IPS-20b (cell line): Measurements from ENCODE around the gene ACAT2.
A peak's percentile ranks its signal among the peaks of the same experiment; 100 is the strongest.
"Not testable (repeated sequence)": the region's sequence is repeated elsewhere in the genome, so short reads cannot be mapped to it uniquely, and the experiment has no call there.

Experiments
- H3K27ac ChIP-seq: one replicate; pipeline ENCODE4 v1.5.1; 2013; ENCODE audit warnings: low read length
- H3K27me3 ChIP-seq: 2 replicates; pipeline ENCODE4 v1.6.1; 2013; ENCODE audit warnings: mild to moderate bottlenecking, low read length, inconsistent platforms; ENCODE audit not compliant: insufficient read depth
- H3K36me3 ChIP-seq: 2 replicates; pipeline ENCODE4 v1.6.1; 2013; ENCODE audit warnings: low read depth, mild to moderate bottlenecking, inconsistent platforms, low read length, moderate library complexity; ENCODE audit not compliant: insufficient read depth
- H3K4me1 ChIP-seq: 2 replicates; pipeline ENCODE4 v1.6.1; 2013; ENCODE audit warnings: mild to moderate bottlenecking, control low read depth, inconsistent platforms, low read length, moderate library complexity; ENCODE audit not compliant: insufficient read depth
- H3K4me3 ChIP-seq: 2 replicates; pipeline ENCODE4 v1.5.1; 2013; ENCODE audit warnings: mild to moderate bottlenecking, low read length, inconsistent platforms
- H3K9ac ChIP-seq: 2 replicates; pipeline ENCODE4 v1.6.1; 2013; ENCODE audit warnings: low read depth, mild to moderate bottlenecking, inconsistent platforms, low read length, moderate library complexity
- H3K9me3 ChIP-seq: 2 replicates; pipeline ENCODE4 v1.6.1; 2013; ENCODE audit warnings: mild to moderate bottlenecking, low read depth, low read length, inconsistent platforms; ENCODE audit not compliant: insufficient read depth

The ACAT2 gene

DNA sequence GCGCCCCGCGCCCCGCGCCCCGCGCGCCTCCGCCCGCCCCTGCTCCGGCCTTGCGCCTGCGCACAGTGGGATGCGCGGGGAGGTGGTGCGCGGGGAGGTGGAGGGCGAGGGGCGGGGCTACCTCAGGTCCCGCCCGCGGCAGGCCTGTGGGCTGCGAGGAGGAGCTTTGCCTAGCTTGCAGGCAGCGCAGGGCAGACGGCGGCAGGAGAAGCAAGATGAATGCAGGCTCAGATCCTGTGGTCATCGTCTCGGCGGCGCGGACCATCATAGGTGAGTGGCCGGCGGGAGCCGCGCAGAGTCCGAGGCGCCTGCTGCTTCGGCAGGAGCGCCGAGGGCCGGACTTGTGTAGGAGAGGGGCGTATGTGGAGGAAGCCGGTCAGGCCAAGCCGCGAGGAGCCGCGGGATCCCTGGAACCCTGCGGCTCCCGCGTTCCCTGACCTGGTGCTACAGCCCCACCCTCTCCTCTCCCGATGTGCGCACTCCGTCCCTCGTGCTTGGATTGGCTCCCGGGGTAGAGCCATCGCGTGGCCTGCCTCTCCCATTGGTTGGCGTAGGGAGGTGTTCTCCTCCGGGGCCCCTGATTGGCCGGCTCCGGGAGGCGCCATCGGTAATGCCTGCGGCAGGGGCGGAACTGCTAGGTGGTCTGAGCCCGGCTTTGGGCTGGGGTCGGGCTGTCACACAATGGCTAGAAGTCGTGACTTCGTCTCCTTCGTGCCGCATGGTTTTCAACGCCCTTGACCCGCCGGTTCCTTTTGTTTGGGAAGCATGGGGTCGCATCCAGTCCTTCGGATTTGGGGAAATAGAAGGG lies at the start of gene ACAT2:
Gene ACAT2, plus strand, starts transcription at position 173 of the 808 bp plus-strand sequence. Its CDS starts 43 bp downstream, at position 216.
- Histone ChIP-seq H3K9ac (peak within 1 kb of the TSS; percentile 90), H3K4me3 (peak within 1 kb of the TSS; percentile 93), H3K27me3 (no peaks in the 10 kb centered on the region), H3K27ac (peak within 1 kb of the TSS; percentile 64), H3K9me3 (no peaks in the 10 kb centered on the region), H3K36me3 (peaks cover 67% of the 10 kb centered on the region), H3K4me1 (peaks cover 24% of the 10 kb centered on the region)

DNA sequence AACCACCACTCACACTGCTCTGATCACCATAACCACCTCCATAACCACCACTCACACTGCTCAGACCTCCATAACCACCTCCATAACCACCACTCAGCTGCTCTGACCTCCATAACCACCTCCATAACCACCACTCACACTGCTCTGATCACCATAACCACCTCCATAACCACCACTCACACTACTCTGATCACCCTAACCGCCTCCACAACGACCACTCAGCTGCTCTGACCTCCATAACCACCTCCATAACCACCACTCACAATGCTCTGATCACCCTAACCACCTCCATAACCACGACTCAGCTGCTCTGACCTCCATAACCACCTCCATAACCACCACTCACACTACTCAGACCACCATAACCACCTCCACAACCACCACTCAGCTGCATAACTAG lies 49.5 kb upstream of the ACAT2 start:
- H3K4me3 ChIP-seq, H3K9me3 ChIP-seq, H3K9ac ChIP-seq, H3K27me3 ChIP-seq, H3K27ac ChIP-seq, H3K4me1 ChIP-seq, H3K36me3 ChIP-seq: not testable (repeated sequence)

- no peaks in the 10 kb centered on the region for H3K27me3 ChIP-seq
Measured at GRCh38 chr6:159713984-159714383, 47.9 kb upstream of the ACAT2 start.

GRCh38 chr6:159714404-159714803 lies 47.4 kb upstream of the ACAT2 start:
- no peaks in the 10 kb centered on the region for H3K9me3 ChIP-seq
- no peaks in the 10 kb centered on the region for H3K36me3 ChIP-seq
- H3K4me3 ChIP-seq = no peak overlapping the region
- no peaks in the 10 kb centered on the region for H3K27me3 ChIP-seq
- H3K27ac ChIP-seq = no peak overlapping the region
- no peaks in the 10 kb centered on the region for H3K4me1 ChIP-seq
- H3K9ac ChIP-seq = no peak overlapping the region

More at GRCh38 chr6:159713984-159714383, 47.9 kb upstream of the ACAT2 start:
- Histone ChIP-seq H3K9ac (no peak overlapping the region), H3K4me1 (no peaks in the 10 kb centered on the region), H3K9me3 (no peaks in the 10 kb centered on the region), H3K4me3 (no peak overlapping the region), H3K36me3 (no peaks in the 10 kb centered on the region), H3K27ac (no peak overlapping the region)

GRCh38 chr6:159715166-159715565 lies 46.7 kb upstream of the ACAT2 start:
- H3K4me3 ChIP-seq = no peak overlapping the region
- no peaks in the 10 kb centered on the region for H3K4me1 ChIP-seq
- no peaks in the 10 kb centered on the region for H3K9me3 ChIP-seq
- no peak overlapping the region for H3K27ac ChIP-seq
- no peaks in the 10 kb centered on the region for H3K27me3 ChIP-seq
- no peak overlapping the region for H3K9ac ChIP-seq
- H3K36me3 ChIP-seq = no peaks in the 10 kb centered on the region

GRCh38 chr6:159715605-159716004 lies 46.2 kb upstream of the ACAT2 start:
- no peaks in the 10 kb centered on the region for H3K4me1 ChIP-seq
- H3K4me3 ChIP-seq = no peak overlapping the region
- H3K27me3 ChIP-seq = no peaks in the 10 kb centered on the region
- no peaks in the 10 kb centered on the region for H3K36me3 ChIP-seq
- H3K9me3 ChIP-seq = no peaks in the 10 kb centered on the region
- no peak overlapping the region for H3K27ac ChIP-seq
- no peak overlapping the region for H3K9ac ChIP-seq

DNA sequence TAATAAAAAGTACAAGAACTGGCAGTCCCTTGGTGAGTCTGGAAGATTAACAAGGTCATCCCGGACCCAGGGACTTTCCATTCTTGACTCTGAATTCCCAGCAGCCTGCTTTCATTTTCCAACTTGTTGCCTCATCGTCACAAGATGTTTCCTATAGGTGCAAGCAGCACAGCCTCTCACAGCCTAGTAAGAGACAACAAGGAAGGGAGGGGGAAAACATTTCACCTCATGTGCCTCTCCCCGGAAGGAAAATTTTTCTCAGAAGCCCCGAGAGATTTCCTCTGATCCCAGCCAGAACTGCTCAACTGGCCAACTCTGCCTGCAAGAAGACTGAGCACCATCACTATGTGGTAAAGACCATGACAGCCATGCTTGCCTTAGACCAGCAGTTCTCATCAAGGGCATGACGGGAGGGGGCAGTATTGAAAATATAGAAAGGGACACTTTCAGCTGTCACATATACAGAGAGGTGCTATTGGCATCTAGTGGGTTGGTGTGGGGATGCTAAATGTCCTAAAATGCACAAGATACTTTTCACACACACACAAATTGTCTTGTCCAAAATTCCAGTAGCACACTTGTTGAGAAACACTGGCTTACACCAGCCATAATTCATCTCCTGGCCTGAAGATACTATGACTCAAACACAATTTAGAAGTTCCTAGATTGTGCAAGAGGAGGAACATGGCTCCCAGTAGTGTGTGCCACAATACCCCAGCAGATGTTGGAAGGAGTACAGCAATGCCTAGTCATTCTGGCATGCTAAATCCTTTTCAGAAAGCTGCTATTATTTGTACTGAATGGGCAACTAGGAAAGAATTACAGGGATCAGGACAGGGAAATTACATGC lies 45.4 kb upstream of the ACAT2 start:
- no peaks in the 10 kb centered on the region for H3K27me3 ChIP-seq
- no peak overlapping the region for H3K4me3 ChIP-seq
- no peak overlapping the region for H3K27ac ChIP-seq

GRCh38 chr6:159718634-159719033 lies 43.2 kb upstream of the ACAT2 start:
- Histone ChIP-seq H3K27me3 (no peaks in the 10 kb centered on the region), H3K9me3 (no peaks in the 10 kb centered on the region), H3K9ac (no peak overlapping the region), H3K27ac (no peak overlapping the region), H3K36me3 (no peaks in the 10 kb centered on the region), H3K4me3 (no peak overlapping the region), H3K4me1 (no peaks in the 10 kb centered on the region)

More for the DNA sequence above, 45.4 kb upstream of the ACAT2 start:
- Histone ChIP-seq H3K9me3 (no peaks in the 10 kb centered on the region), H3K9ac (no peak overlapping the region), H3K4me1 (no peaks in the 10 kb centered on the region), H3K36me3 (no peaks in the 10 kb centered on the region)

DNA sequence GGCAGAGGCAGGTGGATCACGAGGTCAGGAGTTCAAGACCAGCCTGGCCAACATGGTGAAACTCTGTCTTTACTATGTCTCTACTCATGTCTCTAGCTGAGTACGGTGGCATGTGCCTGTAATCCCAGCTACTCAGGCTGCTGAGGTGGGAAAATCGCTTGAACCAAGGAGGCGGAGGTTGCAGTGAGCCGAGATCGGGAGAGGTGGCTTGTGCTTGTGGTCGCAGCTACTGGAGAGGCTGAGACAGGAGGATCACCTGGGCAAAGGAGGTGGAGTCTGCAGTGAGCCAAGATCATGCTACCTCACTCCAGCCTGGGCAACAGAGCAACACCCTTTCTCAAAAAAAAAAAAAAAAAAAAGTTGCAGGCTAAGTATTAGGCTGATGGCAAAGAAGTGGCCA lies 42.6 kb upstream of the ACAT2 start:
- Histone ChIP-seq H3K9ac (no peak overlapping the region), H3K4me3 (no peak overlapping the region), H3K27me3 (no peaks in the 10 kb centered on the region), H3K4me1 (no peaks in the 10 kb centered on the region), H3K27ac (no peak overlapping the region), H3K36me3 (no peaks in the 10 kb centered on the region), H3K9me3 (no peaks in the 10 kb centered on the region)

DNA sequence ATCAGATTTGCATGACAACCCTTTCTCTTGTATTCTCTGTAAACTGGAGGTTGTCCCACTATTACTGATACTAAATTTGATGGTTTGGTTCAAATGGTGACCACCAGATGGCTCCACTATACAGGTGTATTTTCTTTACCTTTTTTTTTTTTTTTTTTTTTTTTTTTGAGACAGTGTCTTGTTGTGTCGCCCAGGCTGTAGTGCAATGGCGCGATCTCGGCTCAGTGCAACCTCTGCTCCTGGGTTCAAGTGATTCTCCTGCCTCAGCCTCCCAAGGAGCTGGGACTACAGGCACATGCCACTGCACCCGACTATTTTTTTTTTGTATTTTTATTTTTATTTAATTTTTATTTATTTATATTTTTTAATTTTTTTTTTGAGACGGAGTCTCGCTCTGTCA lies 41.1 kb upstream of the ACAT2 start:
- no peaks in the 10 kb centered on the region for H3K9me3 ChIP-seq
- H3K4me1 ChIP-seq = no peaks in the 10 kb centered on the region; the same call in 1 of the 2 replicates
- no peak overlapping the region for H3K4me3 ChIP-seq
- no peaks in the 10 kb centered on the region for H3K27me3 ChIP-seq
- peaks cover under 1% of the 10 kb centered on the region; the same call in 1 of the 2 replicates for H3K36me3 ChIP-seq
- no peak overlapping the region for H3K9ac ChIP-seq
- H3K27ac ChIP-seq = no peak overlapping the region

DNA sequence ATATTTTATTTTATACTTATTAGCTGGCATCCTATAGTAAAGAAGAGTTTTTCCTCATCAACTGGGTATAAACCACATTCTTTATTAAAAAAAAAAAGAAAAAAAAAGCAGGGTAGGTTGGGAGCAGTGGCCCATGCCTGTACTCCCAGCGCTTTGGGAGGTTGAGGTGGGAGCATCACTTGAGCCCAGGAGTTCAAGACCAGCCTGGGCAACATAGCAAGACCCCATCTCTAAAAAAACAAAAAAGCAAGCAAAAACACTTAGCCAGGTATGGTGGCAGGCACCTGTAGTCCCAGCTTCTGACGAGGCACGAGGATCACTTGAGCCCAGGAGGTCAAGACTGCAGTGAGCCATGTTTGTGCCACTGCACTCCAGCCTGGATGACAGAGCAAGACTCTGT lies 39.9 kb upstream of the ACAT2 start:
- H3K27ac ChIP-seq, H3K27me3 ChIP-seq, H3K9me3 ChIP-seq, H3K36me3 ChIP-seq, H3K4me1 ChIP-seq, H3K4me3 ChIP-seq, H3K9ac ChIP-seq: not testable (repeated sequence)

DNA sequence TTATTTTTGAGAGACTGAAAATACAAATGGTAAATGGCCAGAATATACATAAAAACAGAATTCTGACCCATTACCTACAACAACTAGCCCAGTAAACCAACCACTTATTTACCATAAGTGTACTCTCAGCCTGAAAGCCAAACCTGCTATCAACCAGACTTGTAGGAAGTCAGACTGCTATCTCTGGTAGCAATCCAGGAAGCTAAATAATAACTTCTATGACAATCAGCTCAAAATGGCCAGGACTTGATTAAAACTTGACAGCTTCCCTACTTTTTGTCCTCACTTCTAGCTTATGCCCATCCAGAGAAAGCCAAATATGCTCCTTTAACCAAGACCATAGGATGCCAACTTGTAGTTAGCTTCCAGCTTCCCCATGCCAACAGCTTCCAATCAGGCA lies 39.2 kb upstream of the ACAT2 start:
- H3K4me1 ChIP-seq = peaks cover 3% of the 10 kb centered on the region; the same call in 1 of the 2 replicates
- no peak overlapping the region for H3K4me3 ChIP-seq
- H3K36me3 ChIP-seq = peaks cover 5% of the 10 kb centered on the region; the same call in 1 of the 2 replicates
- no peaks in the 10 kb centered on the region for H3K27me3 ChIP-seq
- no peak overlapping the region for H3K9ac ChIP-seq
- no peak overlapping the region for H3K27ac ChIP-seq
- no peaks in the 10 kb centered on the region for H3K9me3 ChIP-seq
